ENCODE results near the gene ACSL4. TPM values are rescaled to one million over a fixed set of nuclear protein-coding genes. Genes with fewer than 3 reads are reported as not detected.

The ACSL4 gene
- total and polyA plus RNA-seq, 9 of the 15 experiments (the other 6 are each of a cell fraction or from before 2014, with no cell fraction given) = 9.8 to 35.1 (median 25.5) TPM

DNA sequence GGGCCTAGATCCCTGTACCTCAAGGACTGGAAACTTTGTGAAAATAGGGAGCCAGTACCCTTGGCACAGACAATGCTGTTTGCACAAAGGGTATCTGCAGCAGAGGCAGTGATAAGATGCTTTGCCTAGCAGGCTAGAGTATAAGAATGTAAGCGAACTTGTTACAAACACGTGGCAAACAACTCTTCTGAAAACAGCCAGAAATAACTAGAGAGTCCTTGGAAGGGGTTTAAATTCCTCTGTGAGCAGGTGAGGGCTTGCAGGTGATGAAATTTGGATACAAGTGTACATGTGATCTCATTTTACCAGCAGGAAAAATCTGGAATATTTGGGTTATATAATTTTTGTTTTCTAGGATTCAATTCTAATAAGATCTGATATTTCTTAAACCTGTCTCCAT is 18.6 kb upstream of the ACSL4 start (continued):
- TF ChIP-seq, protein P1, sequence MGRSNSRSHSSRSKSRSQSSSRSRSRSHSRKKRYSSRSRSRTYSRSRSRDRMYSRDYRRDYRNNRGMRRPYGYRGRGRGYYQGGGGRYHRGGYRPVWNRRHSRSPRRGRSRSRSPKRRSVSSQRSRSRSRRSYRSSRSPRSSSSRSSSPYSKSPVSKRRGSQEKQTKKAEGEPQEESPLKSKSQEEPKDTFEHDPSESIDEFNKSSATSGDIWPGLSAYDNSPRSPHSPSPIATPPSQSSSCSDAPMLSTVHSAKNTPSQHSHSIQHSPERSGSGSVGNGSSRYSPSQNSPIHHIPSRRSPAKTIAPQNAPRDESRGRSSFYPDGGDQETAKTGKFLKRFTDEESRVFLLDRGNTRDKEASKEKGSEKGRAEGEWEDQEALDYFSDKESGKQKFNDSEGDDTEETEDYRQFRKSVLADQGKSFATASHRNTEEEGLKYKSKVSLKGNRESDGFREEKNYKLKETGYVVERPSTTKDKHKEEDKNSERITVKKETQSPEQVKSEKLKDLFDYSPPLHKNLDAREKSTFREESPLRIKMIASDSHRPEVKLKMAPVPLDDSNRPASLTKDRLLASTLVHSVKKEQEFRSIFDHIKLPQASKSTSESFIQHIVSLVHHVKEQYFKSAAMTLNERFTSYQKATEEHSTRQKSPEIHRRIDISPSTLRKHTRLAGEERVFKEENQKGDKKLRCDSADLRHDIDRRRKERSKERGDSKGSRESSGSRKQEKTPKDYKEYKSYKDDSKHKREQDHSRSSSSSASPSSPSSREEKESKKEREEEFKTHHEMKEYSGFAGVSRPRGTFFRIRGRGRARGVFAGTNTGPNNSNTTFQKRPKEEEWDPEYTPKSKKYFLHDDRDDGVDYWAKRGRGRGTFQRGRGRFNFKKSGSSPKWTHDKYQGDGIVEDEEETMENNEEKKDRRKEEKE (IDR thresholded peaks at IDR 0.05; ENCODE audit: borderline replicate concordance in 1 of 2, control insufficient read depth in 1 of 2, low read depth in 2 of 2, low read length in 1 of 2) = no peak
- TF ChIP-seq CC2D1A (IDR thresholded peaks at IDR 0.05) = no peak
- no peak for TF ChIP-seq ZFX (CRISPR knock-in tag; IDR thresholded peaks at IDR 0.05)
- TF ChIP-seq, protein P2, sequence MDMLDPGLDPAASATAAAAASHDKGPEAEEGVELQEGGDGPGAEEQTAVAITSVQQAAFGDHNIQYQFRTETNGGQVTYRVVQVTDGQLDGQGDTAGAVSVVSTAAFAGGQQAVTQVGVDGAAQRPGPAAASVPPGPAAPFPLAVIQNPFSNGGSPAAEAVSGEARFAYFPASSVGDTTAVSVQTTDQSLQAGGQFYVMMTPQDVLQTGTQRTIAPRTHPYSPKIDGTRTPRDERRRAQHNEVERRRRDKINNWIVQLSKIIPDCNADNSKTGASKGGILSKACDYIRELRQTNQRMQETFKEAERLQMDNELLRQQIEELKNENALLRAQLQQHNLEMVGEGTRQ (CRISPR knock-in tag; IDR thresholded peaks at IDR 0.05) = no peak
- TF ChIP-seq ZNF583 (CRISPR knock-in tag; IDR thresholded peaks at IDR 0.05) = no peak
- no peak for TF ChIP-seq NFIX (CRISPR knock-in tag; IDR thresholded peaks at IDR 0.05; ENCODE audit: low read depth)
- TF ChIP-seq ZNF79 (CRISPR knock-in tag; IDR thresholded peaks at IDR 0.05; ENCODE audit: low read depth) = no peak

DNA sequence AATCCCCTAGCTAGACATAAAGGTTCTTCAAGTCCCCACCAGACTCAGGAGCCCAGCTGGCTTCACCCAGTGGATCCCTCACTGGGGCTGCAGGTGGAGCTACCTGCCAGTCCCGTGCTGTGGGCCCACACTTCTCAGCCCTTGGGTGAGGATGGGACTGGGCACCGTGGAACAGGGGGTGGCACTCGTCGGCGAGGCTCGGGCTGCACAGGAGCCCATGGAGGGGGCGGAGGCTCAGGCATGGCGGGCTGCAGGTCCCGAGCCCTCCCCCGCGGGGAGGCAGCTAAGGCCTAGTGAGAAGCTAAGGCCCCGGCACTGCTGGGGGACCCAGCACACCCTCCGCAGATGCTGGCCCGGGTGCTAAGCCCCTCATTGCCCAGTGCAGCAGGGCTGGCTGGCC is 16.1 kb upstream of the ACSL4 start:
- no peaks in the 10 kb centered on the region for H3K9me3 ChIP-seq (replicated peaks; ENCODE audit: control insufficient read depth, insufficient read depth, low read depth, low read length)
- no peak overlapping the region for H3K4me2 ChIP-seq (ENCODE audit: insufficient read depth, low read length)
- no TSS peak for BruUV-seq (replicated peaks)
- H4K20me1 ChIP-seq (replicated peaks; ENCODE audit: control insufficient read depth, insufficient read depth, low read length) = no peaks in the 10 kb centered on the region
- ATAC-seq (no peak), DNase-seq (ENCODE audit: extremely low read depth in 1 of 4, low spot score in 3 of 4) (no peak), FAIRE-seq (no peak)
- H3K27ac ChIP-seq (ENCODE audit: extremely low read depth, low read depth, low read length) = no peak overlapping the region
- H2AFZ ChIP-seq (ENCODE audit: low read depth, low read length) = no peak overlapping the region
- in situ Hi-C loops (cut with MboI) = no loop called here
- no peaks in the 10 kb centered on the region; a peak in 2 of 5 replicates for H3K4me1 ChIP-seq (replicated peaks in 1 of 2; ENCODE audit: control insufficient read depth in 2 of 2, insufficient read depth in 2 of 2, low read length in 2 of 2)
- H3K36me3 ChIP-seq (ENCODE audit: control insufficient read depth, insufficient read depth, low read length) = no peaks in the 10 kb centered on the region
- no peaks in the 10 kb centered on the region for H3K9me1 ChIP-seq (ENCODE audit: control insufficient read depth, insufficient read depth, low read length)
- POLR2A ChIA-PET = interaction anchor here (1.5 kb wide), 1 partner anchor 15 kb away, joined by 4 read pairs; no protein-coding TSS in a partner anchor
- 76% methylated on average over 9 of the region's 14 CpGs for WGBS (ENCODE audit: insufficient coverage, low coverage, missing lambda C conversion rate)
- H3K9ac ChIP-seq (ENCODE audit: insufficient read depth in 1 of 2, low read depth in 2 of 2, low read length in 2 of 2) = no peak overlapping the region
- no peaks in the 10 kb centered on the region for H3K79me2 ChIP-seq (ENCODE audit: control insufficient read depth, insufficient read depth, low read length)
- no peak overlapping the region for H3K4me3 ChIP-seq
- H3K27me3 ChIP-seq (ENCODE audit: control insufficient read depth in 2 of 2, insufficient read depth in 2 of 2, low read length in 2 of 2) = no peaks in the 10 kb centered on the region
- CTCF ChIA-PET (ENCODE audit: low intra/inter-chr PET ratio) = no interaction called here
- intact Hi-C loops (cut with micrococcal nuclease) = no loop called here
- no peak for TF ChIP-seq XRCC3 (IDR thresholded peaks at IDR 0.05)
- TF ChIP-seq TBP (optimal IDR thresholded peaks at IDR 0.05; ENCODE audit: low read depth, low read length) = no peak
- TF ChIP-seq ZNF239 (CRISPR knock-in tag; IDR thresholded peaks at IDR 0.05) = no peak
- no peak for TF ChIP-seq FOXK1 (CRISPR knock-in tag; IDR thresholded peaks at IDR 0.05; ENCODE audit: borderline replicate concordance)
- TF ChIP-seq, protein P3, sequence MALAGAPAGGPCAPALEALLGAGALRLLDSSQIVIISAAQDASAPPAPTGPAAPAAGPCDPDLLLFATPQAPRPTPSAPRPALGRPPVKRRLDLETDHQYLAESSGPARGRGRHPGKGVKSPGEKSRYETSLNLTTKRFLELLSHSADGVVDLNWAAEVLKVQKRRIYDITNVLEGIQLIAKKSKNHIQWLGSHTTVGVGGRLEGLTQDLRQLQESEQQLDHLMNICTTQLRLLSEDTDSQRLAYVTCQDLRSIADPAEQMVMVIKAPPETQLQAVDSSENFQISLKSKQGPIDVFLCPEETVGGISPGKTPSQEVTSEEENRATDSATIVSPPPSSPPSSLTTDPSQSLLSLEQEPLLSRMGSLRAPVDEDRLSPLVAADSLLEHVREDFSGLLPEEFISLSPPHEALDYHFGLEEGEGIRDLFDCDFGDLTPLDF (CRISPR knock-in tag; IDR thresholded peaks at IDR 0.05) = no peak
- TF ChIP-seq PHB (CRISPR knock-in tag; IDR thresholded peaks at IDR 0.05) = no peak
- no peak for TF ChIP-seq KAT2B (IDR thresholded peaks at IDR 0.05; ENCODE audit: low read depth, low read length)
- no peak for TF ChIP-seq NR2F6 (CRISPR knock-in tag; IDR thresholded peaks at IDR 0.05)
- no peak for TF ChIP-seq ZFX (CRISPR knock-in tag; IDR thresholded peaks at IDR 0.05)
- TF ChIP-seq ZBTB17 (CRISPR knock-in tag; IDR thresholded peaks at IDR 0.05) = no peak
- TF ChIP-seq KLF13 (tag; IDR thresholded peaks at IDR 0.05; ENCODE audit: borderline replicate concordance, low read depth) = no peak
- no peak for TF ChIP-seq ZKSCAN8 (CRISPR knock-in tag; IDR thresholded peaks at IDR 0.05)
